Astrocyte (in vitro differentiated cells and primary cell): ENCODE results near the gene DOCK1.

ENCODE experiments used
- EZH2 ChIP-seq: IDR thresholded peaks from 2 replicates; pipeline ENCODE4 v1.6.1; 2012; ENCODE audit warnings: mild to moderate bottlenecking, low read length, inconsistent platforms; ENCODE audit not compliant: insufficient read depth
- TF ChIP-seq, protein P1 (sequence below): IDR thresholded peaks from 2 replicates; pipeline ENCODE4 v1.5.1; 2011; ENCODE audit warnings: low read depth, mild to moderate bottlenecking, inconsistent platforms, low read length, moderate library complexity; ENCODE audit not compliant: insufficient read depth

GRCh38 chr10:127115100-127115499 is 209.9 kb downstream of the DOCK1 start:
- TF ChIP-seq, protein P1, sequence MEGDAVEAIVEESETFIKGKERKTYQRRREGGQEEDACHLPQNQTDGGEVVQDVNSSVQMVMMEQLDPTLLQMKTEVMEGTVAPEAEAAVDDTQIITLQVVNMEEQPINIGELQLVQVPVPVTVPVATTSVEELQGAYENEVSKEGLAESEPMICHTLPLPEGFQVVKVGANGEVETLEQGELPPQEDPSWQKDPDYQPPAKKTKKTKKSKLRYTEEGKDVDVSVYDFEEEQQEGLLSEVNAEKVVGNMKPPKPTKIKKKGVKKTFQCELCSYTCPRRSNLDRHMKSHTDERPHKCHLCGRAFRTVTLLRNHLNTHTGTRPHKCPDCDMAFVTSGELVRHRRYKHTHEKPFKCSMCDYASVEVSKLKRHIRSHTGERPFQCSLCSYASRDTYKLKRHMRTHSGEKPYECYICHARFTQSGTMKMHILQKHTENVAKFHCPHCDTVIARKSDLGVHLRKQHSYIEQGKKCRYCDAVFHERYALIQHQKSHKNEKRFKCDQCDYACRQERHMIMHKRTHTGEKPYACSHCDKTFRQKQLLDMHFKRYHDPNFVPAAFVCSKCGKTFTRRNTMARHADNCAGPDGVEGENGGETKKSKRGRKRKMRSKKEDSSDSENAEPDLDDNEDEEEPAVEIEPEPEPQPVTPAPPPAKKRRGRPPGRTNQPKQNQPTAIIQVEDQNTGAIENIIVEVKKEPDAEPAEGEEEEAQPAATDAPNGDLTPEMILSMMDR, result no peak
- TF ChIP-seq EZH2, result no peak
